HS-27A (cell line): ENCODE measurements around the gene UST.
"Not testable (repeated sequence)": the region's sequence is repeated elsewhere in the genome, so short reads cannot be mapped to it uniquely, and the experiment has no call there.

ENCODE experiments used
- DNase-seq: peaks from one replicate; pipeline ENCODE4 v3.0.0-alpha.2; 2012; ENCODE audit warnings: low read depth, missing footprints

UST gene

GRCh38 chr6:148951662-148952061 is 204.8 kb downstream of the UST start:
- DNase-seq, result no peak

- DNase-seq, result no peak
Observed at GRCh38 chr6:148952147-148953035, 205.6 kb downstream of the UST start.

GRCh38 chr6:148954461-148954860 is 207.6 kb downstream of the UST start:
- no peak for DNase-seq

GRCh38 chr6:148954934-148955333 is 208.1 kb downstream of the UST start:
- DNase-seq, result no peak

- DNase-seq, result no peak
Observed at GRCh38 chr6:148955441-148955840, 208.6 kb downstream of the UST start.

GRCh38 chr6:148956163-148956562 is 209.3 kb downstream of the UST start:
- DNase-seq, result not testable (repeated sequence)

GRCh38 chr6:148957752-148958151 is 210.9 kb downstream of the UST start:
- no peak for DNase-seq

- no peak for DNase-seq
Observed at GRCh38 chr6:148959008-148959407, 212.2 kb downstream of the UST start.

- no peak for DNase-seq
Observed at GRCh38 chr6:148959501-148959900, 212.7 kb downstream of the UST start.

GRCh38 chr6:148962854-148963515 is 216.2 kb downstream of the UST start:
- DNase-seq, result no peak

GRCh38 chr6:148963738-148964137 is 216.9 kb downstream of the UST start:
- DNase-seq, result no peak

GRCh38 chr6:148964467-148964866 is 217.6 kb downstream of the UST start:
- DNase-seq, result no peak

GRCh38 chr6:148965287-148965686 is 218.5 kb downstream of the UST start:
- DNase-seq, result no peak

- no peak for DNase-seq
Observed at GRCh38 chr6:148967011-148967520, 220.2 kb downstream of the UST start.

GRCh38 chr6:148967541-148967956 is 220.7 kb downstream of the UST start:
- no peak for DNase-seq

GRCh38 chr6:148968771-148969602 is 222.2 kb downstream of the UST start:
- no peak for DNase-seq

GRCh38 chr6:148969603-148970061 is 222.8 kb downstream of the UST start:
- DNase-seq, result no peak

GRCh38 chr6:148971031-148971927 is 224.4 kb downstream of the UST start:
- no peak for DNase-seq

- DNase-seq, result no peak
Observed at GRCh38 chr6:148972481-148972880, 225.7 kb downstream of the UST start.

GRCh38 chr6:148973538-148974208 is 226.8 kb downstream of the UST start:
- DNase-seq, result no peak

GRCh38 chr6:148974351-148974750 is 227.5 kb downstream of the UST start:
- DNase-seq, result no peak
